HepG2 (cell line): ENCODE data around the gene PLPP3. TPM values are rescaled to one million over a fixed set of nuclear protein-coding genes. Genes with fewer than 3 reads are reported as not detected.

Experiments
- ADNP ChIP-seq: sonication (generic); formaldehyde crosslinking; IDR thresholded peaks from 2 replicates; pipeline ENCODE4 v1.4.0; 2020; ENCODE audit warnings: missing genetic modification reagents
- AHDC1 ChIP-seq: sonication (generic); formaldehyde crosslinking; IDR thresholded peaks from 2 replicates; pipeline ENCODE4 v1.5.1; 2020; ENCODE audit warnings: mild to moderate bottlenecking, missing genetic modification reagents, borderline replicate concordance
- EP300 ChIP-seq, 3 experiments: sonication (generic) in 1 of 3; formaldehyde crosslinking in 1 of 3; IDR thresholded peaks; 2 replicates each; pipeline versions ENCODE4 v1.5.1 to v1.6.1; 2011 to 2020; ENCODE audit warnings: low read depth in 2 of 3, low read length in 2 of 3, borderline replicate concordance in 1 of 3, improper control_type of control experiment in 1 of 3, mild to moderate bottlenecking in 1 of 3, missing genetic modification reagents in 1 of 3, moderate library complexity in 1 of 3
- KAT8 ChIP-seq: IDR thresholded peaks from 2 replicates; pipeline ENCODE4 v1.6.1; 2016; ENCODE audit warnings: missing genetic modification reagents, missing compliant biosample characterization
- PITX1 ChIP-seq: sonication (generic); formaldehyde crosslinking; IDR thresholded peaks from 2 replicates; pipeline ENCODE4 v1.5.1; 2020; ENCODE audit warnings: mild to moderate bottlenecking, missing genetic modification reagents
- POGZ ChIP-seq: sonication (generic); formaldehyde crosslinking; IDR thresholded peaks from 2 replicates; pipeline ENCODE4 v1.4.0; 2020; ENCODE audit warnings: mild to moderate bottlenecking, missing genetic modification reagents
- RARA ChIP-seq: IDR thresholded peaks from 2 replicates; pipeline ENCODE4 v1.6.1; 2016; ENCODE audit warnings: missing genetic modification reagents, missing compliant biosample characterization
- RXRB ChIP-seq: IDR thresholded peaks from 2 replicates; pipeline ENCODE4 v1.6.1; 2016; ENCODE audit warnings: borderline replicate concordance, missing genetic modification reagents, missing compliant biosample characterization
- SMC3 ChIP-seq: IDR thresholded peaks from 2 replicates; pipeline ENCODE4 v1.6.1; 2011; ENCODE audit warnings: low read length, improper control_type of control experiment
- SOX13 ChIP-seq, 3 experiments: fragments of 450-650 bp in 1 of 3; sonication (generic) in 1 of 3; formaldehyde crosslinking in 1 of 3; IDR thresholded peaks in 2 of 3; conservative IDR thresholded peaks in 1 of 3; 2 replicates each; pipeline versions ENCODE4 v1.5.0 to v1.6.1; 2016 to 2020; ENCODE audit warnings: antibody characterized with exemption in 1 of 3, mild to moderate bottlenecking in 1 of 3, missing compliant biosample characterization in 1 of 3, missing genetic modification reagents in 1 of 3, moderate library complexity in 1 of 3
- SOX6 ChIP-seq, 2 experiments: fragments of 450-650 bp in 1 of 2; sonication (generic) in 1 of 2; formaldehyde crosslinking in 1 of 2; IDR thresholded peaks; 2 replicates each; pipeline versions ENCODE4 v1.4.0 to v1.6.1; 2017 to 2020; ENCODE audit warnings: antibody characterized with exemption in 1 of 2, mild to moderate bottlenecking in 1 of 2, missing genetic modification reagents in 1 of 2
- SYNCRIP ChIP-seq: fragments of 200-400 bp; formaldehyde crosslinking; IDR thresholded peaks from 2 replicates; pipeline ENCODE4 v1.6.1; 2018; ENCODE audit warnings: mild to moderate bottlenecking, low read depth, low read length; ENCODE audit not compliant: insufficient read depth
- ZNF281 ChIP-seq: sonication (generic); formaldehyde crosslinking; IDR thresholded peaks from 2 replicates; pipeline ENCODE4 v1.4.0; 2020; ENCODE audit warnings: missing genetic modification reagents, borderline replicate concordance
- ZNF337 ChIP-seq: sonication (generic); formaldehyde crosslinking; IDR thresholded peaks from 2 replicates; pipeline ENCODE4 v1.5.1; 2020; ENCODE audit warnings: missing genetic modification reagents, low read depth, mild to moderate bottlenecking, borderline replicate concordance
- ZNF713 ChIP-seq: sonication (generic); formaldehyde crosslinking; IDR thresholded peaks from 2 replicates; pipeline ENCODE4 v1.4.0; 2020; ENCODE audit warnings: mild to moderate bottlenecking, missing genetic modification reagents
- ZNF878 ChIP-seq: sonication (generic); formaldehyde crosslinking; IDR thresholded peaks from 2 replicates; pipeline ENCODE4 v1.8.1; 2023; ENCODE audit warnings: mild to moderate bottlenecking, missing genetic modification reagents, moderate library complexity
- polyA plus RNA-seq, 8 experiments: library from polyadenylated mRNA; depleted of rRNA in 3 of 8; stranded (reverse) in 7 of 8; unstranded in 1 of 8; fragments of >200 nt; fragmentation: Illumina TruSeq in 4 of 8; extraction: Trizol in 4 of 8; gene quantifications; 2 replicates each; pipeline versions ENCODE4 v1.2.1 to v1.2.3, GENCODE V29; 2011 to 2016; ENCODE audit warnings: low read depth in 4 of 8, missing spikeins in 1 of 8, mixed read lengths in 1 of 8; ENCODE audit not compliant: insufficient read depth in 1 of 8
- total RNA-seq, 5 experiments: library from RNA; depleted of rRNA; stranded (reverse); fragments of >200 nt; fragmentation: Illumina TruSeq; extraction: Trizol; gene quantifications; 2 replicates each; pipeline ENCODE4 v1.2.3, GENCODE V29; 2016; ENCODE audit warnings: low read depth in 1 of 5

Gene PLPP3
- total and polyA plus RNA-seq, 2 of the 13 experiments (the other 11 are each of a cell fraction or from before 2014, with no cell fraction given): 49.7 to 65.8 TPM

- TF ChIP-seq AHDC1 (CRISPR knock-in tag) (peak; percentile 46; the same call in 1 of the 2 replicates), KAT8 (CRISPR knock-in tag) (peak; percentile 48; the same call in 1 of the 2 replicates), ZNF281 (CRISPR knock-in tag) (peak; percentile 83; the same call in 1 of the 2 replicates), ADNP (no peak), SMC3 (0 out of 2 replicates have a peak, but pooled peaks have one; percentile 12), POGZ (CRISPR knock-in tag) (peak; percentile 75), ZNF878 (CRISPR knock-in tag) (no peak), ZNF713 (CRISPR knock-in tag) (no peak), SOX6 (IDR thresholded peaks at IDR 0.05) (no peak), SOX6 (CRISPR knock-in tag; IDR thresholded peaks at IDR 0.05) (peak; percentile 65), SYNCRIP (no peak), PITX1 (CRISPR knock-in tag) (peak; percentile 34; the same call in 1 of the 2 replicates), SOX13 (IDR thresholded peaks at IDR 0.05) (no peak), SOX13 (CRISPR knock-in tag; conservative IDR thresholded peaks at IDR 0.05 in 1 of 2, IDR thresholded peaks at IDR 0.05 in 1 of 2) (peak in 1 of 2 experiments; percentile 82; a peak in 2 of 4 replicates), RXRB (CRISPR knock-in tag) (0 out of 2 replicates have a peak, but pooled peaks have one; percentile 34), RARA (peak; percentile 49; the same call in 1 of the 2 replicates), ZNF337 (no peak), EP300 (IDR thresholded peaks at IDR 0.05; ENCODE audit: low read depth in 2 of 2, low read length in 2 of 2) (peak in 1 of 2 experiments; percentile 42; a peak in 2 of 4 replicates), EP300 (CRISPR knock-in tag; IDR thresholded peaks at IDR 0.05; ENCODE audit: borderline replicate concordance) (no peak)
These were observed 39.8 kb downstream of the PLPP3 start (continued) for GRCh38 chr1:56539520-56539931.
